HUES48 (cell line): ENCODE results near the gene ATP2C1.
A peak's percentile ranks its signal among the peaks of the same experiment; 100 is the strongest.

Experiments
- H3K27ac ChIP-seq: one replicate; pipeline ENCODE4 v1.7.0; 2013; ENCODE audit warnings: low read depth, low read length, inconsistent platforms
- H3K27me3 ChIP-seq: 2 replicates; pipeline ENCODE4 v1.6.1; 2013; ENCODE audit warnings: mild to moderate bottlenecking, low read length; ENCODE audit not compliant: control insufficient read depth, insufficient read depth
- H3K36me3 ChIP-seq: 2 replicates; pipeline ENCODE4 v1.6.1; 2013; ENCODE audit warnings: low read length; ENCODE audit not compliant: control insufficient read depth, insufficient read depth
- H3K4me1 ChIP-seq: 2 replicates; pipeline ENCODE4 v1.6.1; 2013; ENCODE audit warnings: mild to moderate bottlenecking, low read length; ENCODE audit not compliant: control insufficient read depth, insufficient read depth
- H3K4me3 ChIP-seq: 2 replicates; pipeline ENCODE4 v1.5.1; 2013; ENCODE audit warnings: mild to moderate bottlenecking, low read depth, low read length
- H3K9ac ChIP-seq: 2 replicates; pipeline ENCODE4 v1.6.1; 2013; ENCODE audit warnings: mild to moderate bottlenecking, low read depth, low read length, moderate library complexity
- H3K9me3 ChIP-seq: 2 replicates; pipeline ENCODE4 v1.6.1; 2013; ENCODE audit warnings: low read length; ENCODE audit not compliant: control insufficient read depth, insufficient read depth

The ATP2C1 gene

GRCh38 chr3:130893376-130894129, at the start of gene ATP2C1:
Gene ATP2C1 (plus strand): TSS chr3:130894084. CDS start chr3:130894770, 686 bp downstream.
- Histone ChIP-seq H3K9ac (peak within 1 kb of the TSS; percentile 87), H3K36me3 (no peaks in the 10 kb centered on the region), H3K4me1 (peaks cover 37% of the 10 kb centered on the region), H3K9me3 (no peaks in the 10 kb centered on the region), H3K4me3 (peak within 1 kb of the TSS; percentile 96), H3K27me3 (no peaks in the 10 kb centered on the region), H3K27ac (peak within 1 kb of the TSS; percentile 91)

GRCh38 chr3:130844462-130844861, 49.4 kb upstream of the ATP2C1 start:
- Histone ChIP-seq H3K4me1 (peaks cover 34% of the 10 kb centered on the region), H3K27me3 (no peaks in the 10 kb centered on the region)

GRCh38 chr3:130846181-130846580, 47.7 kb upstream of the ATP2C1 start:
- H3K4me3 ChIP-seq: no peak overlapping the region
- H3K4me1 ChIP-seq: peaks cover 37% of the 10 kb centered on the region
- H3K27me3 ChIP-seq: no peaks in the 10 kb centered on the region
- H3K9ac ChIP-seq: no peak overlapping the region
- no peak overlapping the region for H3K27ac ChIP-seq
- no peaks in the 10 kb centered on the region for H3K36me3 ChIP-seq
- no peaks in the 10 kb centered on the region for H3K9me3 ChIP-seq

More at GRCh38 chr3:130844462-130844861, 49.4 kb upstream of the ATP2C1 start:
- Histone ChIP-seq H3K36me3 (no peaks in the 10 kb centered on the region), H3K9me3 (no peaks in the 10 kb centered on the region), H3K27ac (no peak overlapping the region), H3K9ac (no peak overlapping the region), H3K4me3 (no peak overlapping the region)

GRCh38 chr3:130849091-130849552, 44.8 kb upstream of the ATP2C1 start:
- Histone ChIP-seq H3K9me3 (no peaks in the 10 kb centered on the region), H3K27ac (no peak overlapping the region), H3K36me3 (no peaks in the 10 kb centered on the region), H3K4me1 (peaks cover 33% of the 10 kb centered on the region), H3K27me3 (no peaks in the 10 kb centered on the region), H3K4me3 (no peak overlapping the region), H3K9ac (no peak overlapping the region)

GRCh38 chr3:130850044-130850797, 43.7 kb upstream of the ATP2C1 start:
- Histone ChIP-seq H3K9me3 (no peaks in the 10 kb centered on the region), H3K9ac (0 out of 2 replicates have a peak overlapping the region, but pooled peaks have one; percentile 23), H3K36me3 (no peaks in the 10 kb centered on the region), H3K4me1 (peaks cover 33% of the 10 kb centered on the region), H3K27me3 (no peaks in the 10 kb centered on the region), H3K4me3 (no peak overlapping the region), H3K27ac (no peak overlapping the region)

- H3K4me1 ChIP-seq: peaks cover 27% of the 10 kb centered on the region
- no peaks in the 10 kb centered on the region for H3K9me3 ChIP-seq
- no peak overlapping the region for H3K4me3 ChIP-seq
- H3K36me3 ChIP-seq: no peaks in the 10 kb centered on the region
- H3K9ac ChIP-seq: 0 out of 2 replicates have a peak overlapping the region, but pooled peaks have one; percentile 23
- H3K27me3 ChIP-seq: no peaks in the 10 kb centered on the region
- no peak overlapping the region for H3K27ac ChIP-seq
These were observed 43.0 kb upstream of the ATP2C1 start for GRCh38 chr3:130850843-130851242.

GRCh38 chr3:130851277-130851676, 42.6 kb upstream of the ATP2C1 start:
- H3K9ac ChIP-seq: no peak overlapping the region
- H3K9me3 ChIP-seq: no peaks in the 10 kb centered on the region
- H3K36me3 ChIP-seq: no peaks in the 10 kb centered on the region
- H3K27me3 ChIP-seq: no peaks in the 10 kb centered on the region
- peaks cover 23% of the 10 kb centered on the region for H3K4me1 ChIP-seq
- H3K4me3 ChIP-seq: no peak overlapping the region
- H3K27ac ChIP-seq: no peak overlapping the region

GRCh38 chr3:130853581-130853980, 40.3 kb upstream of the ATP2C1 start:
- Histone ChIP-seq H3K27ac (no peak overlapping the region), H3K9me3 (no peaks in the 10 kb centered on the region), H3K36me3 (no peaks in the 10 kb centered on the region), H3K9ac (no peak overlapping the region), H3K4me1 (peaks cover 23% of the 10 kb centered on the region), H3K4me3 (no peak overlapping the region), H3K27me3 (no peaks in the 10 kb centered on the region)

GRCh38 chr3:130854208-130854864, 39.5 kb upstream of the ATP2C1 start:
- no peaks in the 10 kb centered on the region for H3K27me3 ChIP-seq
- no peak overlapping the region for H3K9ac ChIP-seq
- no peak overlapping the region for H3K4me3 ChIP-seq
- H3K27ac ChIP-seq: no peak overlapping the region
- H3K4me1 ChIP-seq: peaks cover 17% of the 10 kb centered on the region
- no peaks in the 10 kb centered on the region for H3K9me3 ChIP-seq
- H3K36me3 ChIP-seq: no peaks in the 10 kb centered on the region

GRCh38 chr3:130857336-130858026, 36.4 kb upstream of the ATP2C1 start:
- H3K36me3 ChIP-seq: no peaks in the 10 kb centered on the region
- no peak overlapping the region for H3K9ac ChIP-seq
- H3K4me1 ChIP-seq: no peaks in the 10 kb centered on the region
- H3K4me3 ChIP-seq: no peak overlapping the region
- no peaks in the 10 kb centered on the region for H3K9me3 ChIP-seq
- H3K27ac ChIP-seq: no peak overlapping the region
- H3K27me3 ChIP-seq: no peaks in the 10 kb centered on the region
